8988T (cell line): ENCODE results near the gene NEK1.

Experiments
- DNase-seq: peaks from one replicate; pipeline ENCODE4 v3.0.0; 2011

Gene NEK1

DNA sequence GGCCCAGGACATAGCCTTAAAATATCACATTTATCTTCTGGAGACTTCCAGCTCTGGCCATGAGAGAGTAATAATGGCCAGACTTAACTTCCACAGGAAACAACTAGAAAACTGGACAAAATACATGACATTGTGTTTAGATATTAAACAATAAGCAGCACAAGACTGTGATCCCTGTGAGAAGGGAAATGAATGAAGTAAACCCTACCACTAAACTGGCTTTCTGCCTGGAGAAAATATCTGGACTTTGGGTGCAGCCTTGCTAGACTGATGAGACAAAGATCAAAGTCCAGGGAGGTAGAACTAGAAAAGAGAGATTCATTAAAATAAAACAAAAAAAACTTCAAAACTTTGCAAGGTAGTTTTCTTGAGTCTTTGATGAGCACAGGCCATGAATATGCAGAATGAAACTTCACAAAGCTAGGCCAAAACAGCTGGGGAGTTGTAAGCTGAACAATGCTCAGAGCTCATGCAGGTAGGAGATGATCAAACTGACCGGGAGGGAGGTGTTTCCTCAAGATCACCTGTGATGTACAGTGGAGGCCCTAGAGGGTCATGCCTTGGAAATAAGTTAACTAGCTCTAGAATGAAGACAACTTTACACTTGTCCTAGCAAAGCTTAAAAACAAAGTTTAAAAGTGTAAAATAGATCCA lies 194.6 kb downstream of the NEK1 start:
- no peak for DNase-seq

DNA sequence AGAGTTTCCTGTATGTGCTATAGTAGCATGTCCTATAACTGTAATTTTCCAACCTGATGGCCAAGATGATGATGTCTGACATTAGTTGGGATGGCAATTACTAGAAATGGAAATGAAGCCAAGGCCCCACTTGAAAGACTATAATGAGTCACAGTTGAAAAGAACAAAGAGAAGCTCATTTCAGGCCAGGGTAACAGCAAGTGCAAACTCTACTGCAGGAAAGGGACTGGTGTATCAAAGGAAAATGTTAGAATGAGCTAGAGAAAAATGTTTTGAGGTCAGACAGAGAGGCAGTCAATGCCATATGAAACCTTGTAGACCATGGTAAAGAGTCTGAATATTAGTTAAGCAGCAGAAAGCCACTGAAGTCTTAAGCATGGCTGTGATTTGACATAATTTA lies 195.4 kb downstream of the NEK1 start:
- DNase-seq, result no peak

DNA sequence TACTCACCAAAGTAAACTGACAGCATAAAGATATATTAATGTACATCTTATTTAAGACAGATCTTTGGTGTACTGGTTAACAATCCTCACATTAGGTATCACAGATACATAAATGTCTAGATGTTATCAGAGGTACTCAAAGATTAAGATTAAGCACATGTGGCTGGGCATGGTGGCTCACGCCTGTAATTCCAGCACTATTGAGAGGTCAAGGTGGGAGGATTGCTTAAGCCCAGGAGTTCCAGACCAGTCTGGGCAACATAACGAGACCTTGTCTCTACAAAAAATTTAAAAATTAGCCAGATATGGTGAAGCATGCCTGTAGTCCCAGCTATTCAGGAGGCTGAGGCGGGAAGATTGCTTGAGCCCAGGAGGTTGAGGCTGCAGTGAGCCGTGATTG lies 195.9 kb downstream of the NEK1 start:
- no peak for DNase-seq

DNA sequence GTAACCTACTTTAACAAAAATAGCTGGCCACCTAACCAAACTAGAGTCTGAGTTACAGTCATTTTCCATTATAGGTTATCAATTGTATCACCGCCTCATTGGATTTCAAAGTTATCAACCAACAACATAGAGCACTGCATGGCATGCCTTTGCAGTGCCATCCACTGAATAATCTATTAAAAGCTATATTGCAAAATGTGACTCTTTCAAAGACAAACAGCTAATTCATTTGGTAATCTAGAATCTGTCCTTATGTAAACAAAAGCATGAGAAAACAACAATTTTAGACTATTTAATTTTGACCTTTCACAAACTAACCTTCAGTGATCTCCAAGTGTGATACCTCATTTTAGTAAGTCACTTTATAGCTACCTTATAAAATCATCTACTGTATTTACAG lies 197.5 kb downstream of the NEK1 start:
- no peak for DNase-seq

DNA sequence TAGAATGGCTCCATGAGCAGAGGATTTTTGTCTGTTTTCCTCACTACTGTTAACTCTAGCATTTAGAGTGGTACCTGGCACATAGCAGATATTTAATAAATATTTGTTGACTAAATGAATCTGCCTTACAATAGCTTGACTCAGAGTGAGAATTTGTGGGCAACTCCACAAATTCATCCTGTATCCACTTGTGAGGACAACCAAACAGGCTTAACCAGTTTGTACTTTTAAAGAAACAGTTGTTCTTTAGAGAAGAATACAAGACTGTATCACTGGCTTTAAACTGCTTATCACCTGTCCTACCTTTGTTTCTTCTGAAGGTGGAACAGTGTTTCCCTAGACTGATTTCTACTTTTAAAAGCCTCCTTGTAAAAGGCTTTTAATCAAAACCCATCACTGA lies 200.3 kb downstream of the NEK1 start:
- DNase-seq, result no peak

DNA sequence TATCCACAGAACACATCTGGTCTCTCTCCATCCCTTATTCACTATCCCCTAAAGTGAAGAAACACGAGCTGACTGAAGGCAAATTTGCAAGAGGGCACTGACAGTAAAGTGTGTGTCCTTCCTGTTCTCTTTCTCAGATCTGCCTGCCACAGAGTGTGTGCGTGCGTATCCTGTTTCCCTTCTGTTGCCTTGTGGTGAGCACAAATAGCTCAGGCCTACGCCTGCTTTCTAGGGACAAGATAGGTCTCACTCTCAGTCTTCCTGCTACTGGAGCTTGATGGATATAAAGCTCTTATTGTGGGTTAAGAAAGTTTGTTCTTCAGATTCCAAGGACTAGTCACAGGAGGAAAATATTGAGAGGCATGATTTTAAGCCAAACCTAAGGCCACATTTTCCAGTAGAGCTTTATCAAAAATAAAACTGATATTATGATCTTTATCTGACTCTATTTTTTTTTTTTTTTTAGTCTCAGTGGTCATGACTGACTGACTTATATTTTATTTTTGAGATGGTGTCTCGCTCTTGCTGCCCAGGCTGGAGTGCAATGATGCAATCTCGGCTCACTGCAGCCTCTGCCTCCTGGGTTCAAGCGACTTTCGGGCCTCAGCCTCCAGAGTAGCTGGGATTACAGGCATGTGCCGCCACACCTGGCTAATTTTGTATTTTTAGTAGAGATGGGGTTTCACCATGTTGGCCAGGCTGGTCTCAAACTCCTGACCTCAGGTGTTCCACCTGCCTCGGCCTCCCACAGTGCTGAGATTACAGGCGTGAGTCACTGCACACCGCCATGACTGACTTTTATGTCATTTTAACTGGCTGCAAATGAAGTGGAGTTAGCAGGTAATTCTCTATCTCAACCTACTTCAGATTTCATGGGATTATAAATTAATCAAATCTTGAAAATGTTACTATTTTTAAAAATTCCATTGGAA lies 201.3 kb downstream of the NEK1 start:
- no peak for DNase-seq

DNA sequence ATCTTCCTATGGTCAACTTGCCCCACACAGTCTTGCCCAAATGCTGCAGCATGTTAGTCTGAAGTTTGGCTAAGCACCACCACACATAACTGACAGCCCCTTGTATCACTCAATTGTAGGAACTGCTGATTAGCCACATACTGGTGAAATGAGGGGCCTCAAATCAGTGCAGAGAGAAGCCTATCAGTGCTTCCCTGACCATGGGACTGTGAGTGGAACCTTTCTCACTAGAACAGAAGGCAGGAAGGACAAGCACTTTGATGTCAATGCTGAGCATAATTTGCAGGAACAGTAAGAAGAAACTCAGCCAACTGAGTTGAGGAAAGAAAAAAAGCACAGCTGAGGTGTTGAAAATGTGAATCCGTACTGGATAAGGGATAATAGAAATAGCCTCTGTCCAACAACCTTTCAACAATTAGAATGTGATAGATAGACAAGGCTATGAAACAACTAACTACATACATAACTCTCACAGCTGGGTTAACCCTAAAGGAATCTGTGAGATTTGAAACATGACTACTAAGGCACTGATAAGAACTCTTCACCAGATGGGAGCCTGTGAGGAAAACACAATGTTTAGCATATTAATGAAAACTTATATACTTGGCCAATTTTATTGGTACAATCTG lies 205.1 kb downstream of the NEK1 start:
- DNase-seq, result no peak

DNA sequence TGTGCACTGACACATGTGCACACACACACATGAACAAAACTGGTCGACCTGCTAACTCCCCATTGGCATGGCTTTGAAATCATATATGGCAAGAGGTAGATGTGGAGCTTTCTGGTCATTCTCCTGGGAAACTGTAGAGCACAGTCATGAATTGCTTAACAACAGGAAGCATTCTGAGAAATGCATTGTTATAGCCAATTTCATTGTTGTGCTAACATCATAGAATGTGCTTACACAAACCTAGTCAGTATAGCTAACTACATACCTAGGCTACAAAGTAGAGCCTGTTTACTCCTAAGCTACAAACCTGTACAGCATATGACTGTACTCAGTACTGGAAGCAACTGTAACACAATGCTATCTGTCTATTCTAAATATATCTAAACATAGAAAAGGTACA lies 207.4 kb downstream of the NEK1 start:
- no peak for DNase-seq

DNA sequence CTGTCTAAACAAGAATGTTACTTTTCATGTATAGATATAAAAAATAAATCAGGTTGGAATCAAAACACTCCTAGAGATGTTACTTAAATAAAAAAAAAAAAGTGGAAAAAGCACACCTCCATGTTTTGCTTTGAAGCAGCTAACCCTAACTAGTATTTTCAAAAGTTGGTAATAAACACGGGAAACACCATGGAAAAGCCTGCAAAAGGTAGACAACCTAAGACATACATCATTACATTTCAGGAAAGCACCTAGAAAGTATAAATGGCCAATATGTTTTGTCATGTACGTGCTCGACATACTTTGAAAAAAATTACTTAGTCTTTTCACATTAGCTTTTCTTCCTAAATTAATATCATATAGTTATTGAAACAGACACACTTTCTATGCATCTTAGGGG lies 211.6 kb downstream of the NEK1 start:
- no peak for DNase-seq

DNA sequence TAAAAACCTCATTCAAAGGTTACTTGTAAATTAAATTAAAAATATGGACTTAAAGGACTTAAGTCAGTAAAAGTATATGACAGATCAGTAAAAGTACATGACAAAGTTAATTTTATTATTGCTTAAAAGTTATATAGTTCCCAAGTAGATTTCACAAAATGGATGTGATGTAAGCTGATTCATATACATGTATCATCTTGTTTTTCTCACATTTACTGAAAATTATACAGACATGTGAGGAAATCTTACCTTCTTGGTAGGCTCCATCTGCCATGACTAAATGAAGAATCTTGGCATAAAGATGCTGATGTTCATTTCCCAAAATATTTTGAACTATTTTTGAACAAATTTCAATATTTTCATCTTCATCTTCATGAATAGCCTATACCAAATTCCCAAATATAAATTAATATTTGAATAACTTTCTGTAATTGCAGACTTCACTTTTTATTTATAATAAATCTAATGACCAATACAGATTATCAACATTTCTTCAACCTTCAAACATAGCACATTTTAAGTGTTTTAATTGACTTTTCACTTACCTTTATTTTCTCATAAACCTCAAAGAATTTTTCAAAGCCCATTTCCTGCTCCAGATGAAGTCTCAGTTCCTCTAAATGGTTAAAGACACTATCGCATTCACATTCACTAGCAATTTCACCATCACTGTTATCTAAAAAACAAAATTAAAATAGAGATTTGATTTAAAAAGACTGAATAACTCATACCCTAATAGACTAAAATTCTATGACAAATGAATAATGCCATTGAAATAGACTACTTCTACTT lies 212.2 kb downstream of the NEK1 start:
- DNase-seq, result no peak

DNA sequence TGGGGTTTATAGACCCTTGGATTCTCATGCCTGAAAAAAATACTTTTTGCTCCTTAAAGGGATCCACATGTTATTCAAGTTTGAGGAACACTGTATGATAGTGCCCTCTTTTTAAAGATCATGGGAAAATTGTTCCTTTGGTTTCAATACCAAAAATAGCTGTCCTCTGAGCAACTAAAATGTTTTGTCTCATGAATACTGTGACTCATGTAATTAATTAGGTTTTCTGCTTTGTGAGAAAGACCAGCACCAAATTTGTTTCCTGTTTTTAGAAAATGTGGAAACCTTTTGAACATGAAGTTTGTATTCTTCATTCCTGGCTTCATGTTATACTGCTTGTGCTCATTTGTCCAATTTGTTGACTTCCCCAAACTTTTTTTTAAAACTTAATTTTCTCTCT lies 214.1 kb downstream of the NEK1 start:
- DNase-seq, result no peak

DNA sequence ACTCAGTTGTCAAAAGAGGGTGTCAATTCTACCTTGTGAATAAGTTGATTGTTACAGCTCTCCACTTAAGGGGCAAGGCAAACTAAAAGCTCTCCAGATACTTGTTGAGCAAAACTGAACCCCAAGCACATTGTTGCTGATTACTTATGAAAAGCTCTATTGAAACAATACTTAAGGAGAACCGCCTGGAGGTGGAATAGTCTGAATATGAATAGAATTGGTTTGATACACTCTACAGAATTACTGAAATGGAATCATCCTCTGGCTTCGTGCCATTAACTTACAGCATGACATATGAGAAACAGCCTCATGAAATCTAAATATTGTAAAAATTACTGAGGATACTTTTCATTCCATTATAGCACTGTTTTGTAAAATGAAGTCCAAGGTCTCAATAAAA lies 214.6 kb downstream of the NEK1 start:
- DNase-seq, result no peak

DNA sequence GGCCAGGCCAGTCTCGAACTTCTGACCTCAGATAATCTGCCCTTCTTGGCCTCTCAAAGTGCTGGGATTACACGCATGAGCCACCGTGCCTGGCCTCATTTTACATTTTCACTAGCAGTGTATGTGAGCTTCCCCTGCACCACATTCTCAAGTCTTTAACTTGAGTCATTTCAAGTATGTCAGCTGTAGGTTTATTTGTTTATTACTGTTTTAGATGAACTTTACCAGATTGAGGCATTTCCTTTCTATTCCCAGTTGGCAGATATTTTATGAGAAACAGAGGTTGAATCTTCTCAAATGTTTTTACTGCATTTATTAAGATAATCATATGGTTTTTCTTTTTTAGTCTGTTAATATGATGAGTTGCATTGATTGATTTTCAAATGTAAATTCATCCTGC lies 227.0 kb downstream of the NEK1 start:
- DNase-seq, result no peak

DNA sequence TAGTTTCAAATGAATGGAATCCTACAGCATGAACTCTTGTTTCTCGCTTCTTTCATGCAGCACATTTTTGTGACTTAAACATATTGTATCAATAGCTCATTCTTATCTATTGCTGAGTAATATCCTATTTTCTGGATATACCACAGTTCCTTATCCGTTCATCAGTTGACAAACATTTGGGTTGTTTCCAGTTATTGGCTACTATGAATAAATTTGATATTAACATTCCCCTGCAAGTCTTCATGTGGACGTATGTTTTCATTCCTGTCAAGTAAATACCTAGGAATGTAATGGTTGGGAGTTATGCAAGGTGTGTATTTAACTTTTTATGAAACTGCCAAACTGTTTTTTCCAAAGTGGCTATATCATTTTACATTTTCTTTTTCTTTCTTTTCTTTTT lies 227.6 kb downstream of the NEK1 start:
- DNase-seq, result no peak

DNA sequence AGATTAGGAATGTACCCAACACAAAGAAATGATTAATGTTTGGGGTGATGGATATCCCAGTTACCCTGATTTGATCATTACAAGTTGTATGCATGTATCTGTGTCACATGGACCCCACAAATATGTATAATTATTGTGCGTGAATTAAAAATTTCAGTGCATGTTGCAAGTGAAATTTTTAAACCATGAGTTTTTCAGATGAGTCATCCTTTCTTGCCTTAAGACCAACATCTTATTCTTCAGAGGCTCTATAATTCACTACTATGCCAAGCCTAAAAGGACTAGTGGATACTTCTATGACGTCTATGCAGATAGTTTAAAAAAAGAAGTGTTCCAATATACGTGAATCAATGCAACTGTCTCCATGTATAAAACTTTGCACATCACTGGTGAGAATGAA lies 228.7 kb downstream of the NEK1 start:
- no peak for DNase-seq

DNA sequence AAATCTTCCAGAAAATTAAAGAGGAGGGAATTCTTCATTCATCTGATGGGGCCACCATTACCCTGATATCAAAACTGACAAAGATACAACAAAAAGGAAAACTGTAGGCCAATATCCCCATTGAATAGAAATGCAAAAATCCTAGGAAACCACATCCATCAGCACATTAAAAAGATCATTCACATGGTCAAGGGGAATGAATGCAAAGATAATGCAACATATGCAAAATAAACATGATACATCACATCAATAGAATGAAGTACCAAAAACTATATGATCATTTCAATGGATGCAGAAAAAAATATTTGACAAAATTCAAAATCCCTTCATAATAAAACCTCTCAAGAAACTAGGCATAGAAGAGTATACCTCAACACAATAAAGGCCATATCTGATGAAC lies 232.7 kb downstream of the NEK1 start:
- no peak for DNase-seq

DNA sequence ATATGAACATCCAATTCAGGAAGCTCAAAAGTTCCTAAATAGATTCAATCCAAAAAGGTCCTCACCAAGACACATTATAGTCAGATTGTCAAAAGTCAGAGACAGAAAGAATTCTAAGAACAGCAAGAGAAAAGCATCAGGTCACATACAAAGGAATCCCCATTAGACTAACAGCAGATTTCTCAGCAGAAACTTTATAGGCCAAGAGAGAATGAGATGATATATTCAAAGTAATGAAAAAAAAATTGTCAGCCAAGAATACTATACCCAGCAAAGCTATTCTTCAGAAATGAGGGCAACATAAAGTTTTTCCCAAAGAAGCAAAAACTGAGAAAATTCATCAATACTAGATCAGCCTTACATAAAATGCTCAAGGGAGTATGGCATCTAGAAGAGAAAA lies 235.0 kb downstream of the NEK1 start:
- DNase-seq, result no peak

DNA sequence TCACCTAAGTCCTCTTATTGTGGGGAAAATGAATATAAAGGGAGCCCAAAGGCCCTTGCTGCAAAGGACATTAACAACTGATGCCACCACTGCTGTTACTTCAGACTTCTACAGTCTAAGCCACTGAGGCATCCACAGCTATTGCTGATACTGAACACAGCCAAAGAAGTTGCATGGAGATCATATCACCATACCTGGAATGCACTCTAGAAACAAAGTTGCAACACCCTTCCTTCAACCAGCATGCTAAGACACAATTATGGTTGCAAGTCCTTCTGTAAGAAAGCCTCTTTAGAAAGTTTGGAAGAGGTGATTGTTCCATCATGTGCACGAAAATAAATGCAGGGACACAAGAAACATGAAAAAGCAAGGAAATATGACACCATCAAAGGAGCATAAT lies 236.0 kb downstream of the NEK1 start:
- DNase-seq, result no peak

DNA sequence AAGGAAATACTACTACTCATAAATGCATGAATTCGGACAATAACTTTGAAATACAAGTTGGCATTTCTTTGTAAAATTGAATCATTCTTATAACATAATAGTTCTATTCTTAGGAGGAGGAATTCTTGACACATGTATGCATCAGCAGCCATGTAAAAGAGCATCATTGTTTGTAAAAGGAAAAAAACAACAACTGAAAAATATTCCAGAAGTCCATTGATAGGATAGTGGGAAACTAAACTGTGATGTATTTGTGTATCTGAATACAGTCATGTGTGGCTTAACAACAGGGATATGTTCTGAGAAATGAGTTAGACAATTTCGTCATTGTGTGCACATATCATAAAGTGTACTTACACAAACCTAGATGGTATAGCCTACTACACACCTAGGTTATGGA lies 239.6 kb downstream of the NEK1 start:
- DNase-seq, result no peak

DNA sequence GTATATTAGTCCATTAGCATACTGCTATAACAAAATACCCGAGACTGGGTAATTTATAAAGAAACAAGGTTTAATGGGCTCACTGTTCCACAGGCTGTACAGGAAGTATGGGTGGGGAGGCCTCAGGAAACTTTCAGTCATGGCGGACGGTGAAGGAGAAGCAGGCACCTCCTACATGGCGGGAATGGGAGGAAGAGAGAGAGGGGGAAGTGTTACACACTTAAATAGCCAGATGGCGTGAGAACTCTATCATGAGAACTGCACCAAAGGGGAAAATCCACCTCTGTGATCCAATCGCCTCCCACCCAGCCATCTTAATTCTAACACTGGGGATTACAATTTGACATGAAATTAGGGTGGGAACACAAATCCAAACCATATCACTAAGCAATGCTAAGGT lies 242.7 kb downstream of the NEK1 start:
- no peak for DNase-seq

DNA sequence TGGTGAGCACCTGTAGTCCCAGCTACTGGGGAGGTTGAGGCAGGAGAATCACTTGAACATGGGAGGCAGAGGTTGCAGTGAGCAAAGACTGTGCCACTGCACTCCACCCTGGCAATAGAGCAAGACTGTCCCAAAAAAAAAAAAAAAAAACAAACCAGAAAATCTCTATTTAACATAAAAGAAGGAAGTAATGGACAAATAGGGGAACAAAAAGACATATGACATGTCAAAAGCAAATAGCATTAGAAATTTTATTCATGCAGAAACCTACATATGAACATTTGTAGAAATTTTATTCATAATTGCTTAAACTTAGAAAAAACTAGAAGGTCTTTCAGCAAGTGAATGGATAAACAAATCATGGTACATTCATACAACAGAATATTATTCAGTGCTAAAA lies 244.6 kb downstream of the NEK1 start:
- no peak for DNase-seq

DNA sequence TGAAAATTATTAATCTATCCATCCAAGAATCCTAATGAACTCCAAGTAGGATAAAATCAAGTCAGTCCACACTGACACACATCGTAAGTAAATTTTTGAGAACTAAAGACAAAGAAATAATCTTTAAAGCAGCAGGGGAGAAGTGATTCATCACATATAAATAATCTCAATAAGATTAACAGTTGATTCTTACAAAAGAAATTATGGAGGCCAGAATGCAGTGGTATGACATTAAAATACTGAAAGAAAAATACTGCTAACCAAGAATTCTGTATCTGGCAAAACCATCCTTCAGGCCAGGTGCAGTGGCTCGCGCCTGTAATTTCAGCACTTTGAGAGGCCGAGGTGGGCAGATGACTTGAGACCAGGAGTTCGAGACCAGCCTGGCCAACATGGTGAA lies 245.6 kb downstream of the NEK1 start:
- DNase-seq, result no peak

DNA sequence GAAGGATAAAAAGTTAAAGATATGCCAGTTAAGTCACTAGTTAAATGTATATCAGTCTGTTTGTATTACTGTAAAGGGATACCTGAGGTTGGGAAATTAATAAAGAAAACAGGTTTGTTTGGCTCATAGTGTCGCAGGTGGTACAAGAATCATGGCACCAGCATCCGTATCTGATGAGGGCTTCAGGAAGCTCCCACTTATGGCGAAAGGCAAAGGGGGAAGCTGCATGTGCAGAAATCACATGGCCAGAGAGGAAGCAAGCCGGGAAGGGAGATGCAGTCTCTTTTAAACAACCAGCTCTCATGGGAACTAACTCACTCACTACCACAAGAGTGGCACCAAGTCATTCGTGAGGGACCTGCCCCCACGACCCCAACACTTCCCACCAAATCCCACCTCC lies 249.8 kb downstream of the NEK1 start:
- DNase-seq, result no peak
